DMS53 treated with DMSO at 0.1 percent for 48 hours (cell line): ENCODE measurements around the gene SELENOI.
"Not testable (repeated sequence)": the region's sequence is repeated elsewhere in the genome, so short reads cannot be mapped to it uniquely, and the experiment has no call there.

Experiments used
- DNase-seq: peaks from one replicate; lab custom pipeline; 2025; ENCODE audit not compliant: unreplicated experiment; lab: John Stamatoyannopoulos, UW

SELENOI gene

DNA sequence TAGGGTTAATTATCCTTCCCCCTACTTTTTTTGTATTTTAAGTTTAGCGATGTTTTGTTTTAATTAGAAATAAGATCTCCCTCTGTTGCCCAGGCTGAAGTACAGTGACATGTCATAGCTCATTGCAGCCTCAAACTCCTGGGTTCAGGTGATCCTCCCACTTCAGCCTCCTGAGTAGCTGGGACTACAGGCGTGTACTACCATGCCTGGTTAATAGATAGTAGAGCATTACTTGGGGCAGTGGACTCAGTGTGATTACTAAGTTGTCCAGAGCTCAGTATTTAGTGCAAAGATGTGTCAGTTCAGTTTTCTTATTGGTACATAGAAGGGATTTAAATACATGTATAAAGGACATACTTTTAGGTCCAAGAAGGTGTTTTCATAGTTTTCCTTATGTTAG, 10.2 kb downstream of the SELENOI start:
- no peak for DNase-seq

DNA sequence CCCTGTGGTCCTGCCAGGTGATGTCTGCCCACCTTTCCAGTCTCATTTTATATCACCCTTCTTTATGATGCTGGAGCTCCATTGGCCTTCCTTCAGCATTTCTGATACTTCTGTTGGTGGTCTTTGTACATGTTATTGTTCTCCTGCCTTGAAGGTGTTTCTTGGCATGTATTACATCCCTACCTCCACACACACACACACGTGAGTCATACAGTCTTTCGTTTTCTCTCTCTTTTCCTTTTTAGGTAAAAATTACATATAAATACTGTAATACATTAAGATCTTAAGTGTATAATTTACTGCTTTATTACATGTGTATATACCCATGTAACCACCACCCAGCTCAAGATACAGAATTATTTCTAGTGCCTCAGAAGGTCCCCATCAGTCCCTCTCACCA, 10.8 kb downstream of the SELENOI start:
- no peak for DNase-seq

DNA sequence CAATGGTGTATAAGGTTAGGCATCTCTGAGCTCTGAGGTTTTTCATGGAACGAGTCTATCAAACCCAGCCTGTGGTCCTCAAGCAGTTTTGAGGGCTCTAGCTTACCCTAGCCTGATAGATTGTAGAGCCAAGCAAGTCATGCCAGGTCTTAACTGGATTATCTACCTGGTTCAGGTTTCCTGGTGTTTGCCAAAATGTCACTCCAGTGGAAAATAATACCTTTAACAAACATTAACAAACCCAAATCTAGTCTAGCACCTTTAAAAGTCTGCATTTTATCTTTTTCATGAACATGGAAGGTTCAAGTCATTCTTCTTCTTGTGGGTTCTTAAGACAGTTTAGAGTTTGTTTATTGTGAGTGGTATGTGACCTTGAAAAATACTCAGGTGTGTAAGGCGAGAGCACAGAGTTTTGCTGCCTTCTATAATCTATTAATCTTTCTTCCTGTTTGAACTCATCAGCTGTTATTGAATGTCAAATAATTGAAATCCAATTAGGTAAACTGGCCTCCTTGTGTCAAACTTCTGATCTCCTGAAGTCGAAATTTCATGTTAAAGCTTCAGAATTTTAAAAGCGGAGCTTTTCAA, 14.0 kb downstream of the SELENOI start:
- no peak for DNase-seq

DNA sequence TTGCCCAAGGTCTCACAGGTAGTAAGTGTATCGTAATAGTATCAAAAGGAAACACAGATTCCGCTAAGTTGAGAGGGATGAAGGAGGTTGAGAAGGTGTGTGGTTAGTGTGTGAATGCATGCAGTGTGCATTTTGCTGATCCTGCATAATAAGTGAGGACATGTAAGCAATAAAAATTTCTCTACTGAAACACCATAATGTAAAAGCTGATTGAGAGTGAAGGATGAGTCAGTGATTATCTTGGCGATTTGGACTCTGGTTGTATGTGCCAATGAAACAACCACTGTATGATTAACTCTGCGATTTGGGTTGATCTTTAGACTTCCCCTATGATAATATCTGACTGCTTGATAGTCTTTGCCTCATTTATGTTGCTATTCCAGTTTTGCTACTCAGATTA, 17.4 kb downstream of the SELENOI start:
- no peak for DNase-seq

DNA sequence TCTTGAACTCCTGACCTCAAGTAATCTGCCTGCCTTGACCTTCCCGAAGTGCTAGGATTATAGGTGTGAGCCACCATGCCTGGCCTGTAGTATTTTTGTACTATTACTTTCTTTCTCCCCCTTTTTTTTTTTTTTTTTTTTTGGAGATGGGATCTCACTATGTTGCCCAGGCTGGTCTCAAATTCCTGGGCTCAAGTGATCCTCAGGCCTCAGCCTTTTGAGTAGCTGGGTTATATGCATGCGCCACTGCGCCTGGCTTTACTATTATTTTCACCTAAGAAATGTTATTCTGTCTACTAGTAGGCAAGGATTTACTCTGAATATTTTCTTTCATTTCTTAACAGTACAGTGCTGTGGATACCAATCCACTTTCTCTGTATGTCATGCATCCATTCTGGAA, 18.0 kb downstream of the SELENOI start:
- no peak for DNase-seq

DNA sequence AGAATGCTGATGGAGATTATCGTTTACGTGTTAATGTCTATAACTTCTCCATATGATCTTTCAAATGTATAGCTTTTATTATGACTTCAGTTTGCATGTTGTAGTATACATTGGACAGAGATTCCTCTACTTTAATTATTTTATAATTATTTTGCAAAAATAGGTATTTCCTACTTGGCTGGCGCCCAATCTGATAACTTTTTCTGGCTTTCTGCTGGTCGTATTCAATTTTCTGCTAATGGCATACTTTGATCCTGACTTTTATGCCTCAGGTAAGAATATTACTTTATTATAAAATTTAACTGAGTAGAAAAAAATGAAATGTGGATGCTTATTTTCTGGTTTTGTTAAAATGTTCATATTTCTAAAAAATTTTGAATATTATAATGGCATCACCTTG, 18.7 kb downstream of the SELENOI start:
- DNase-seq: no peak

DNA sequence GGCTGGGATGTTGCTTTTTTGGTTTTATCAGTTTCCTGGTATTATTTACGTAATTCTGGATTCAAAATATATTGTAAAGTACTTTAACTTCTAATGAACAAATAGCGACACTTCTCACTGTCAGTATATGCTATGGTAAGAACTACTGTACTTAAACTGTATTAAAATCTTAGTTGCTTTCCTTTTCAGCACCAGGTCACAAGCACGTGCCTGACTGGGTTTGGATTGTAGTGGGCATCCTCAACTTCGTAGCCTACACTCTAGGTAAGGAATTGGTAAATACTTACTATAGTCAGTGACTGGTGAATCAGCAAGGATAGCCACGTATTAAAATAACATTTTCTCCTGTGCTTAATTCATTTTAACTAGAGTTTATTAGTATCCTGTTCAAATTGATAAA, 21.0 kb downstream of the SELENOI start:
- DNase-seq: no peak

DNA sequence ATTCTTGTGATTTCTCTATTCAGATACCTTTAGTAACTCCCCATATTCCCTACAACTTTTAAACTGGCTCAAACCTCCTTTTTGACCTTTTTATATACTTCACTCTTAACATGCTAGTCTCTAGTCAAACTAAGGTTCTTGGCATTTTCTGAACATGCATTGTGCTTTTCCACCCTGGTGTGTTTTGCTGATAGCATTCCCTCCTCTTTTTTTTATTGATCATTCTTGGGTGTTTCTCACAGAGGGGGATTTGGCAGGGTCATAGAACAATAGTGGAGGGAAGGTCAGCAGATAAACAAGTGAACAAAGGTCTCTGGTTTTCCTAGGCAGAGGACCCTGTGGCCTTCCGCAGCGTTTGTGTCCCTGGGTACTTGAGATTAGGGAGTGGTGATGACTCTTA, 23.7 kb downstream of the SELENOI start:
- DNase-seq: not testable (repeated sequence)

DNA sequence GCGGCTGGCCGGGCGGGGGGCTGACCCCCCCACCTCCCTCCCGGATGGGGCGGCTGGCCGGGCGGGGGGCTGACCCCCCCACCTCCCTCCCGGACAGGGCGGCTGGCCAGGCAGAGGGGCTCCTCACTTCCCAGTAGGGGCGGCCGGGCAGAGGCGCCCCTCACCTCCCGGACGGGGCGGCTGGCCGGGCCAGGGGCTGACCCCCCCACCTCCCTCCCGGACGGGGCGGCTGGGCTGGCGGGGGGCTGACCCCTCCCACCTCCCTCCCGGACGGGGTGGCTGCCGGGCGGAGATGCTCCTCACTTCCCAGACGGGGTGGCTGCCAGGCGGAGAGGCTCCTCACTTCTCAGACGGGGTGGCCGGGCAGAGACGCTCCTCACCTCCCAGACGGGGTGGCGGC, 25.0 kb downstream of the SELENOI start:
- not testable (repeated sequence) for DNase-seq

DNA sequence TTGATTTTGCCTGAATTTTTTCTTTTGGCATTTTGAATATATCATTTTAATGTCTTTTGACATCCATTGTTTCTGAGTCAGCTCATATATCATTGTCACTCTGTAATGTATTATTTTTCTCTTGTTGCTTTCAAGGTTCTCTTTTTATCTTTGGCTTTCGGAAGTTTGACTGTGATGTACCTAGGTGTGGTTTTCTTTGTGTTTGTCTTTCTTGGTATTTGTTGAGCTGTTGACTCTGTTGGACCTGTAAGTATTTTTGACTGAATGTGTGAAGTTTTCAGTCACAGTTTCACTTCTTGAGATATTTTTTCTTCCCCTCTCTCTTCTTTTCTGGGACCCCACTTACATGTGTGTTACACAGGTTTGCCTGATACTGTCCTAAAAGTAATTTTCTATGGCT, 30.9 kb downstream of the SELENOI start:
- no peak for DNase-seq

DNA sequence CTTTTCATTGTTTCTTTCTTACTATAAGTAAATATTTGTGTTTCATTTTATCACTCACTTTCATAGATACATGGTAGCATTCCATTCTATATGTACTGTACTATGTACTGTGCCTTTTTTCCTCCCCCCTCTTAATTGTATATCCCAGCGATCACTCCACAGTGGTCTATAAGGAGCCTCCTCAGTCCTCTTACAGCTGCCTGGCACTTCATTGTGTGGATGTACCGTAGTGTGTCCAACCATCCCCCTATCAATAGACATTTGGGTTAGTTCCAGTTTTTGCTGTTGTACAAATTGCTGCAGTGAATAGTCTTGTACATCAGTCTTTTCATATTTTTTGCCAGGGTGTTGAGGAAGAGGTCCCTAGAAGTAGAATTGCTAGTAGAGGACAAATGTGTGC, 34.3 kb downstream of the SELENOI start:
- DNase-seq: no peak

DNA sequence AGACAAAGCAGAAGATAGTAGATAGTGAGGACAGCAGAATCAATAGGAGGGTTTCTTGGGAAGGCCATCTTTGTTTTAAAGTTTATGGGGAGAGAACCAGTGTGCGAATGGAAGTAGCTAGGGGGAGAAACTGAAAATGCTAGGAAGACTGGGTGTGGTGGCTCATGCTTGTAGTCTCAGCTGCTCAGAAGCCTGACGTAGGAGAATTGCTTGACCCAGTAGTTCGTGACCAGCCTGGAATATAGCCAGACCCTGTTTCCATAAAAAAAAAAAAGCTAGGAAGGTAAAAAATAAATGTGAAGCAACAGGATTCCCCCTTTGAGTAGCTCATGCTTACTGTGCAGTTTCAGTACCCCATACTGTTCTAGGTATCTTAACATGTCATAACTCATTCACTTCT, 36.6 kb downstream of the SELENOI start:
- no peak for DNase-seq

DNA sequence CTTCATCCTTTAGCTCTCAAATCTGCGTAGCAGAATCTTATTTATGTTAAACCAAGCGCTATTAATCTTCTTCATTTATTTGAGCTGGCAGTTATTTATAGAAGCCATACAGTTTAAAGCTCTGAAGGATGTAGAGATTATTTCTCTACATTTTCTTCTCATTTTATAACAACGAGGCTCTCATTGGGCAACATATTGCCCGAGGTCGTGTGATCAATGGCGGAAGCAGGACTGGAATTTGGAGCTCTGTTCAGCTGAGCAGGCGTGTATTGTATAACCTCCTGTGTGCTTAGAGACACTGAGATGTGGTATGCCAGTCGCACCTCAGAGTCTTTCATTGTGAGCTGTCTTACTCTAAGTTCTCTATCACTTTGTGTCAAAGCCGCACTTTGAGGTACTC, 38.2 kb downstream of the SELENOI start:
- no peak for DNase-seq

DNA sequence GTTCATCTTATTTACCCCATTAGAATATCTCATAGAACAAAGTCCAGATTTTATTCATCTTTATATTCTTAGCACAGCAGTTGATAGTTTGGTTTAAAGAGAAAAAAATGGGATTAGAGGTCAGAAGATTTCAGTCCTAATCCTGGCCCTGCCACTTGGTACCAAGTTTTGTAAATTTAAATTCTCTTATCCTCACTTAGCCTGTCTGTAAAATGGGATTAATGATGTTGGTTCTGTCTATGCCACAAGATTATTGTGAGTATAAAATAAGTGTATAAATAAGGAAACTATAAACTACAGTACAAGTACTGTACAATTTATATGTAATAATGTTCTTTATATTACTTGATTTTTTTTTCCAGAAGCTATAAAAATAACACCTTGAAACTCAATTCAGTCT, 38.7 kb downstream of the SELENOI start:
- DNase-seq: no peak

DNA sequence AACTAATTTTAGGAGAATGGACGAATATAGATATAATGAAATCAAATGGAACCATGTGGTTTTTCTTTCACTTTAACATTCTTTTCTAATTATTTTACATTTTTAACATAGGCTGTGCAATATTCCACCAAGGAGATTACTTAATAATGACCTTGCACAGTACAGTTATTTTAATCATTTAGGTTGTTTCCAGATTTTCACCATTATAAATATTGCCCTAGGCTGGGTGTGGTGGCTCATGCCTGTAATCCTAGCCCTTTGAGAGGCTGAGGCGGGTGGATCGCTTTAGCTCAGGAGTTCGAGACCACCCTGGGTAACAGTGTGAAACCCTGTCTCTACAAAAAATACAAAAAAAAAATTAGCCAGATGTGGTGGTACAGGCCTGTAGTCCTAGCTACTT, 41.2 kb downstream of the SELENOI start:
- no peak for DNase-seq

DNA sequence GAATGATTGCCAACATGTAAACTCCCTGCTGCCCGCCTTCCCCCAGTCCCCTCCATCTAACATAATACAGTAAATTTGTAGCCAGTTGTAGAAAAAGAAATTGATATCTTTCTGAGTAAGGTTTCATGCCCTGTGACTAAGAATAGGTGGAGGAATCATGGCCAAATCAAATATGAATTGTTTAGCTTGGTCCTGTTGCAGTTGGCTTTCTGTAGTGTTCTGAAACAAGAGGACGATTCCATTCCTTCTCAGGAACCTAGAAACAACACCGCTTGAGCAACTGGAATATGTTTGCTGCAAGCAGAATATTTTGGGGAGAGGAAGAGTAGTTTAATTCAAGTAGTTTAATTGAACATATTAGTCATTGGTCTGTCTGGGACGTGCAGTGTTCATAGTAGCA, 48.8 kb downstream of the SELENOI start:
- DNase-seq: no peak

DNA sequence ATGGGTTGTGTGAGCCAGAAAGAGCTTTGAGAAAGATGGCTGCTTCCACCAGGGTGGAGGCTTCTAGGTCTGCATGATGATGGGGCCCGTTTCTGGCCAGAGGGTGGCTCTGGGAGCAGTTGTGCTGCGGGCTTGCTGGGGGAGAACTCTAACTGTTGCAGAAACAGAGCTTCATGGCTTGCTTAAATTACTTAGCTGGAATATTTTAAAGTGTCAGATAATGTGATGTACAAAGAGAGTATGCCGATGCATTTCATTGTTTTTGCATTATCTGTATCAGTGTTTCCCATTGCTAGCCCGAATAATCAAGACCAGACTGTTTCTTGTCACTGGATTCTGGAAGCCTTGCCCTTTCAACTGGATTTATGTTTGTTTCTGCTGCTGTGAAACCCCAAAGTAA, 49.5 kb downstream of the SELENOI start:
- no peak for DNase-seq

DNA sequence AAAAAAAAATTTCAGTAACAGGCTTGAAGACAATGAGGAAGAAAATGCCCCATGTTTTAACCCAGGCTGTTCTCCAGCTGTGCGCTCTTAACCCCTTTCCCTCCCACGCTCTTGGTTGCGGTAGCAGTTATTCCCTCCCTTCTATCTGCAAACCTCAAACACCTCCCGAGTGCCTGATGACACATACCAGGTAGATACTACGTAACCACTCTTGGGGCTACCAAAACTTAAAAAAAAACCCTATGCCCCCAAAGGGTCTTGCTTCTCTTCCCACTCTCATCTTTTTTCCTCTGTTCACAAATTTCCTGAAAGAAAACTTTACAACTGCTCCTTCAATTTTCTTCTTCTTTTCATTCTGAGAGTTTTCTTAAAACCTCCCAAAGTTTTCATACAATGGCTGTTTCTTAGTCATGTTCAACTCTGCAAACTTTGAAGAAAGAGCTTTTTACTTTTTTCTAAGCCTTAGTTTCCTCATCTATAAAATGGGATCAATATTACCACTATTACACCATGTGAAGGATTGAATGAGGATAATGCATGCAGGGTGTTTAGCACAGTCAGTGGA, 50.9 kb downstream of the SELENOI start:
- DNase-seq: no peak

DNA sequence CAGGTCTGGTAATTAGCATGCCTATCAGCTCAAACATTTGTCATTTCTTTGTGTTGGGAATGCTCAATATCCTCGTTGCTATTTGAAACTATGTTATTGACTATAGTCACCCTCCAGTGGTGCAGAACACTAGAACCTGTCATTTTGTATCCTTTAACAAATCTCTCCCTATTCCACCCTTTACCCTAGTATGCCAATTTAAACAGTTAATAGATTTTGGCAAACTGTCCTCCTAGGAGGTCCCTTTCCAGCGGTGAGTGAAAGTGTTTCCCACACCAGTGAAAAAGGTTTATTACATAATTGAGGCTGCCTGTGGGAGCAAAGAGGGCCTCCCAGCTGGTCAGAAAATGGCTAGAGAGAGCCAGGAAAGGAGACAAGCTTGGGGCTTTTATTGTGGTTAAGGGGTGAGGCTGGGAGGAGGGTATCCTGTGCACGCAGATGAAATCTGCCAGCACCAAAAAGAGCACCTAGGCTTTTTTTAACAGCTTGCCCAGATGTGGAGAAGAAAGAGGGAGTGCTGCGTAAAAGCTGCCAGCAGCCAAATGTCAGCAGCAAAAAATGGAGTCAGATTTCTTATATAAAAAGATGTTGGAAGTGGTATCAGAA, 53.9 kb downstream of the SELENOI start:
- DNase-seq: no peak

DNA sequence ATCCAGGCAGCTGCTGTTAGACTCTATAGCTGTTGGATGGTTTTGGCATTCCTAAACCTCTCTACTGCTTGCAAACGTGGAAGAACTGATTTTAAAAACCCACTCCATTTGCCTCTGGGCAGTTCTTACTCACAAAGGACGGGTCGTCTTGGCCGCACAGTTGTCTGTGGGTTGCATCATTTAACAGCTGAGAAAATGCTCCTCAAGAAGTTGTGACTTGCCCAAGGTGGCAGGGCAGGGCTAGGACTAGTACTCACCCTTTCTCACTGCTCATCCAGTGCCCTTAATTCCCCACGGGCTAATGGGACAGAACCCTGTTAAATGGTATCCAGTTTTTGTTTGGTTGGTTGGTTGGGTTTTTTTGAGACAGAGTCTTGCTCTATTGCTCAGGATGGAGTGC, 54.8 kb downstream of the SELENOI start:
- no peak for DNase-seq

DNA sequence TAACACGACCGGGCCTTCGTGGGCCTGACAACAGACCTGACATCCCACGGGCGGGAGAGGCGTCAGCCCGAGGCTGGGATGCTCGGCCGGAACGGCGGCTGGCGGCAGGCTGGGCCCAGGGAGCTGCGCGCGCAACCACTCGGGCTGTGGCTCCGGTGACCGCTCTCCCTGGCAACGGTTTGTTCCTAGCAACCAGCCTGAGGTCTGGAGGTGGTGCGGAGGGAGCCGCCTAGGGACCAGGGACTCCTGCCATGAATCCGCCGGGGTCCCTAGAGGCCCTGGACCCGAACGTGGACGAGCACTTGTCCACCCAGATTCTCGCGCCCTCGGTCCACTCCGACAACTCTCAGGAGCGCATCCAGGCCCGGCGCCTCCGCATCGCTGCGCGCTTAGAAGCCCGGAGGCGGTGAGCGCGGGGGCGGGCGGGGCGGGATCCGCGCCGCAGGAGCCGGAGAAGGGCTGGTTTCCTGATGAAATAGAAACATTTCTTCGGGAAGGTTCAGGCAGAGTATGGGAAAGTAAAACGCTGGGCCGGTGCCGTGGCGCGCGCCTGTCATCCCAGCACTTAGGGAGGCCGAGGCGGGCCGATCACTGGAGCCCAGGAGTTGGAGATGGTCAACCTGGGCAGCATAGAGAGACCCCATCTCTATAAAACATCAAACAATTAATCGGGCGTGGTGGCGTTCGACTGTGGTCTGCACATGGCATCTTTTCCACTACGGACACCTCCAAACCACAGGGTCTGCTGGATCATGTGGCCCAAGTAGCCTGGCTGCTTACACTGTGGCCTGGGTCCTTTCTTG, 56.0 kb downstream of the SELENOI start, which contains the start of gene DRC1:
DRC1 (plus strand) TSS at position 182 of the 803 bp plus-strand sequence; CDS start at position 252, 70 bp downstream.
- peak; percentile 22 for DNase-seq

DNA sequence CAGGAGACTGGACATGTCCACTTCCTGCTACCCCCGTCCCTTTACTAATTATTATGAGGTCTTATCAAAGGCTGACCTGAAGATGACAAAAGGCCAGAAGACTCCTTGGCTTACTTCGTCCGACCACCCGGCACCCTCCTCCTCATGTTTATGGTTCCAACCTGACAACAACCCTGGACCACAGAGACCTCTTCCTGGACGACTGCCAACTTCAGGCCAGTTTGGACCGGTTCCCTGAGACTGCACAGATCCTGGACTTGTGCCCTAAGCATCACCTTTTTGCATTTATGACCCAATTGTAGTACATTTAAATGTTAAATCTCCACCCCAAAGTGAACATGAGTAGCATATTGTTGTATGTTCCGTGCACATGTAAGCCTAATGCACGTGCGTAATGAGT, 61.6 kb downstream of the SELENOI start:
- DNase-seq: no peak
